A204.1 (cell line): ENCODE results near the gene OR5D13.
A peak's percentile ranks its signal among the peaks of the same experiment; 100 is the strongest.

Source experiments
- FAIRE-seq: peaks from 2 replicates; lab custom pipeline; 2012; peaks lifted over from hg19 to GRCh38; lab: Jason Lieb, UNC

OR5D13 gene, protein sequence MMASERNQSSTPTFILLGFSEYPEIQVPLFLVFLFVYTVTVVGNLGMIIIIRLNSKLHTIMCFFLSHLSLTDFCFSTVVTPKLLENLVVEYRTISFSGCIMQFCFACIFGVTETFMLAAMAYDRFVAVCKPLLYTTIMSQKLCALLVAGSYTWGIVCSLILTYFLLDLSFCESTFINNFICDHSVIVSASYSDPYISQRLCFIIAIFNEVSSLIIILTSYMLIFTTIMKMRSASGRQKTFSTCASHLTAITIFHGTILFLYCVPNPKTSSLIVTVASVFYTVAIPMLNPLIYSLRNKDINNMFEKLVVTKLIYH

DNA sequence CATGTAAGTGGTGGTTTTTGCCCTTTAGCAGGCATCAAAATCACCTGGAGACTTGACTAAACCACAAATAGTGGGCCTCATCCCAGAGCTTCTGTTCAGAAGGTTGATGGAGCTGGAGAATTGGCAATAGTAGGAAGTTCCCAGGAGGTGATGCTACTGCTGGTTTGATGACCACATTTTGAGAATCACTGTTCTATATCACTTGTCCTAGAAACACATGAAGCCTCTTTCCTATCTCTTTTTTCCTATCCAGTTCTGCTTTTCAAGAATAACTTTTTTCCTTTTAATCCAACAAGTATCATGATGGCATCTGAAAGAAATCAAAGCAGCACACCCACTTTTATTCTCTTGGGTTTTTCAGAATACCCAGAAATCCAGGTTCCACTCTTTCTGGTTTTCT lies at the start of gene OR5D13:
Gene OR5D13 (plus strand): TSS at position 301 of the 400 bp plus-strand sequence. CDS start 0 bp downstream, at position 301.
- no peak for FAIRE-seq

DNA sequence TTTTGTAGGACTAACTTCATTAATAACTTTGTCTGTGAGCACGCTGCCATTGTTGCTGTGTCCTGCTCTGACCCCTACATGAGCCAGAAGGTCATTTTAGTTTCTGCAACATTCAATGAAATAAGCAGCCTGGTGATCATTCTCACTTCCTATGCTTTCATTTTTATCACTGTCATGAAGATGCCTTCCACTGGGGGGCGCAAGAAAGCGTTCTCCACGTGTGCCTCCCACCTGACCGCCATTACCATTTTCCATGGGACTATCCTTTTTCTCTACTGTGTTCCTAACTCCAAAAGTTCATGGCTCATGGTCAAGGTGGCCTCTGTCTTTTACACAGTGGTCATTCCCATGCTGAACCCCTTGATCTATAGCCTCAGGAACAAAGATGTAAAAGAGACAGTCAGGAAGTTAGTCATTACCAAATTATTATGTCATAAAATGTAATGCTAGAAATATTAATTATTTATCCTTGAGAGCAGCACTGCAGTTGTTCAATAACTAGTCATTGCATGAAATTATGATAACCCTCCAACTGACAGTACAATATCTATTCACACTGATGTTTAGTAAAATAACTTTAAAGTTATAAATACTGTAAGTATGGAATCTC lies 46.4 kb upstream of the OR5D13 start:
- FAIRE-seq, result no peak

DNA sequence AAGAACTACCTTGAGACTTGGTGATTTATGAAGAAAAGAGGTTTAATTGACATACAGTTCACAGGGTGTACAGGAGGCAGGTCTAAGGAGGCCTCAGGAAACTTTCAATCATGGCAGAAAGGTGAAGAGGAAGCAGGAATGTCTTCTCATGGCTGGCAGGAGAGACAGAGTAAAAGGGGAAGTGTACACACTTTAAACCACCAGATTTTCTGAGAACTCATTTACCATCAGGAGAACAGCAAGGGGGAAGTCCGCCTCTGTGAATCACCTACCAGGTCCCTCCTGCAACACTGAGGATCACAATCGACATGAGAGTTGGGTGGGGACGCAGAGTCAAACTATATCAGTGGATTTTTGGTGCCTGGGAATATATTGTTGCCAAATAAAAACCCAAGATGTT lies 40.3 kb upstream of the OR5D13 start:
- FAIRE-seq, result no peak

DNA sequence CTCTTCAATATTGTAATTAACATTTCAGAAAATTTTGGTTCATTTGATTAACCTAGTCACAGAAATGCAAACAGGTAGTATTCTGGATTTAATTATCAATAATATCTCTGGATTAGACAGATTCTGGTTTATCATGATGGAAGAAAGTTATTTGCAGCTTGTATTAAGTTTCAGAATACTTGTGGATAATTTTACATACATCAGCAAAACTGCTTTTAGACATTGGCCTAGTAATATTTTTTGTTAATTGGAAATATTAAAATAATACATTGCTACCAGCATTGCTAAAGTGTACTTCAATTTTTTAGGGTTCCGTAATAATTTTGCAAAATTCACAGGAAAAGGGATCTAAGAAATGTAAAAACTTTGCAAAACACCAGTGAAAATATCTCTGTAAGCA lies 18.4 kb downstream of the OR5D13 start:
- FAIRE-seq, result no peak

DNA sequence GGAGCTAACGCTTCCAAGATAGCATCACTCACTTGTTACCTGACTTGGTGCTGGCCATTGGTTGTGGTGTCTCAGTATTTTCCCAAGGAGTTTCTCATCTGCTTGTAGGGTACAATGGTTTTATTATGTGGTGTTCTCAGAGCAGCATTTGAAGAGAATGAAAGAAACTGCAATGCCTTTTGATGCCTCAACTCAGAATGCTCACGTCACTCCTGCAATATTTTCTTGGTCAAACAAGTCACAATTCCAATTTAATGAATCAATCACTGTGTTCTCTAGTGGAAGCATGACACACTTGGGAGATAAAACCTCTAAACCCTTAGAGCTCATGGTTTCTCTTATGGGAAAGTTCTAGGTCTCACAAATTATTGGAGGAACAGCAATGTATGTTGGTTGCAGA lies 20.1 kb downstream of the OR5D13 start:
- no peak for FAIRE-seq

DNA sequence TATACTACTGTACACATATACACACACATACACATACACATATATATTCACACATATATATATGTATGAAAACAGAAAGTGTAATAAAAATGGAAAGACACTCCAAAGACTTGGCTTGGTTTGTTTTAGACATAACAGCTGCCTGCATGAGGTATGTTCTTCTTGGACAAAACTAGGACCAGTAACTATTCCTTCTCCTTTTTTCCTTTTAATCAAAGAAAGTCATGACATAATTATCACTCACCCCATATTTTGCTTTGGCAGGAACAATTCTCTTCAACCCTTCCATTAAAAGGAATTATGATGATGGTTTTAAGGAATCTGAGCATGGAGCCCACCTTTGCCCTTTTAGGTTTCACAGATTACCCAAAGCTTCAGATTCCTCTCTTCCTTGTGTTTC lies 22.0 kb downstream of the OR5D13 start, which contains the start of gene OR5D14:
Gene OR5D14 (plus strand): TSS at position 301 of the 400 bp plus-strand sequence. CDS start 0 bp downstream, at position 301.
- no peak for FAIRE-seq

DNA sequence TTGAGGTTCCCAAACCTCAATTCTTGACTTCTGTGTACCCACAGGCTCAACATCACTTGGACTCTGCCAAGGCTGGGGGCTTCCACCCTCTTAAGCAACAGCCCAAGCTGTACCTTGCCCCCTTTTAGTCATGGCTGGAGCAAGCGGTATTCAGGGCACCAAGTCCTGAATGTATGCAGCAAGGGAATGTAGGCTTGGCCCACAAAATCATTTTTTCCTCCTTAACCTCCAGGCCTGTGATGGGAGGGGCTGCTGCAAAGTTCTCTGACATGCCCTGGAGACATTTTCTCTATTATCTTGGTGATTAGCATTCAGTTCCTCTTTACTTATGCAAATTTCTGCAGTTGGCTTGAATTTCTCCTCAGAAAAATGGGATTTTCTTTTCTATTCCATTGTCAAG lies 33.0 kb downstream of the OR5D13 start:
- no peak for FAIRE-seq

DNA sequence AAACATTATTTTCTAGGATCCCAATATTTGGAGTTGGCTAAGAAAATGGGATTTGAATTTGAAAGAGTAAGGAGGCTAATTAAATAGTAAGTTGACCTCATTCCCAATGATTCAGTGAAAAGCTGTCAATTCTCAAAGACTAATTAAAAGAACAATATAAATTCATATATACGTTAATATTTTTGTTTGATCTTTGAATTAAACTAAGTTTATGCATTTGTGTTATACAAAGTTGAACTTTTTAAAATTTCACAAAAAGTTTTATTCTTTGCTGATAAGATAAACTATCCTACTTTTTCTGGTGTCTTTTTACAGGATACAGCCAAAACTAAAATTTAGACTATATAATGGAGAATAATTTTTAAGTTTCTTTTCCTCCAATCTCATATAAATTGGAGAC lies 37.8 kb downstream of the OR5D13 start, which contains the start of gene OR5L1:
Gene OR5L1 (plus strand): TSS at position 301 of the 400 bp plus-strand sequence. CDS start 100 bp downstream, outside the sequence.
- peak; percentile 9 for FAIRE-seq

DNA sequence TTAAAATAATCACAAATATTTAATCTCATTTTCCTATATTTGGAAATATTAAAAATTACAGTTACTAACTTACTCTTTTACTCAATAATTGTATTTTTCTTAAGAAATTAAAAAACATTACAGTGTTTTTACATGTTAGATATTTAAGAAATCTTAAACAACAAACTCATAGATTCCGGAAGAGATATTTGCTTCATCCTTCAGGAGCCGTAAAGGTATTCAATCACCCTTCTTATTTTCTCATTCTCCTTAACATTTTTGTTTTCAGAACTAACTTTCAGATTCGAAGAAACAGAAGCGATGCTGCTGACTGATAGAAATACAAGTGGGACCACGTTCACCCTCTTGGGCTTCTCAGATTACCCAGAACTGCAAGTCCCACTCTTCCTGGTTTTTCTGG lies 46.1 kb downstream of the OR5D13 start, which contains the start of gene OR5D18:
Gene OR5D18 (plus strand): TSS at position 301 of the 400 bp plus-strand sequence. CDS start 0 bp downstream, at position 301.
- FAIRE-seq, result no peak
